Activated CD8-positive, alpha-beta memory T cell treated with anti-CD3 and anti-CD28 coated beads for 24 hours (primary cell): Measurements from ENCODE around the gene MST1.
"Not testable (repeated sequence)": the region's sequence is repeated elsewhere in the genome, so short reads cannot be mapped to it uniquely, and the experiment has no call there.

Experiments used
- DNase-seq: peaks from one replicate; pipeline ENCODE4 v3.0.0-alpha.2; 2020

The MST1 gene

DNA sequence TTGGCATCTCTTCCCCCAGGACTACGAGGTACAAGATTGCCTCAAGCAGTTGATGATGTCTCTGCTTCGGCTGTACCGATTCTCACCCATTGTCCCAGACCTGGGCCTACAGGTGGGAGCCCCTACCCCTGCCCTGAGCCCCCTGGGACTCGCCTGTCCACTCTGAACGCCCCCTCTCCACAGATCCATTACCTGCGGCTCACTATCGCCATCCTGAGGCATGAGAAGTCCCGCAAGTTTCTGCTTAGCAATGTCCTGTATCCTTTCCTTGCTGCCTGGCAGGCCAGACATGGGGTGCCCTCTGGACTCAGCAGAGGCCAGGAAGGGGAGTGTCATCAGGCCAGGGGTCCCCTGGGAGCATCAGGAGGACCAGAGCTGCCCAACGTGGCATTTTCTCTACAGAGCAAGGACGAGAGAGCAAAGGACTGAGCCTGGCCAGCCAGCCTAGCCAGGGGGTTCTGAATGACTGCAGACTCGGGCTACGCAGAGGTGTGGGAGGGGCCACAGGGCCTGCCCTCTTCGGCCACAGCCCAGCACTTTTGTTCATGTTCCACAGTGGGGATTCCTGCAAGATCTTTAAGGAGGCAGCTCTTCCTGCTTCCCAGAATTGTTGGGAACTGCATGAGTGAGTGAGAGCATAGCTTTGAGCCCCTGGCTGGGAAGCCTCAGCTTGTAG is 11.3 kb upstream of the MST1 start:
- DNase-seq, result no peak

DNA sequence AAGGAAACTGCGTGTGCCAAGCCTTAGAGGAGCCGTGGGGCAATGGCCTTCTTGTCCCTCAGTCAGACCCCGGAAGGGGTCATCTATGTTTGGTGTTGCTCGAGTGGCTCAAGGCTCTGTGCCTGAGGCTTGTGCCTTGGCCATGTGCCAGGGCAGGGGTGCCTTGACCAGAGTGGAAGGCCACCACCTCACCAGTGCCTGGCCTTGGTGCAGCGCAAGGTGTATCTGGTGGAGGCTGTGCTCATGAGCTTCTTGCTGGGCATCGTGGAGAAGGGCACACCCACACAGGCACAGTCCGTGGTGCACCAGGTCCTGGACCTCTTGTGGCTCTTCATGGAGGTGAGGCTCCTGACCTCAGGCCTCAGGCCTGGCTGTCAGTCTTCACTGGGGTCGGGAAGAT is 10.7 kb upstream of the MST1 start:
- no peak for DNase-seq

DNA sequence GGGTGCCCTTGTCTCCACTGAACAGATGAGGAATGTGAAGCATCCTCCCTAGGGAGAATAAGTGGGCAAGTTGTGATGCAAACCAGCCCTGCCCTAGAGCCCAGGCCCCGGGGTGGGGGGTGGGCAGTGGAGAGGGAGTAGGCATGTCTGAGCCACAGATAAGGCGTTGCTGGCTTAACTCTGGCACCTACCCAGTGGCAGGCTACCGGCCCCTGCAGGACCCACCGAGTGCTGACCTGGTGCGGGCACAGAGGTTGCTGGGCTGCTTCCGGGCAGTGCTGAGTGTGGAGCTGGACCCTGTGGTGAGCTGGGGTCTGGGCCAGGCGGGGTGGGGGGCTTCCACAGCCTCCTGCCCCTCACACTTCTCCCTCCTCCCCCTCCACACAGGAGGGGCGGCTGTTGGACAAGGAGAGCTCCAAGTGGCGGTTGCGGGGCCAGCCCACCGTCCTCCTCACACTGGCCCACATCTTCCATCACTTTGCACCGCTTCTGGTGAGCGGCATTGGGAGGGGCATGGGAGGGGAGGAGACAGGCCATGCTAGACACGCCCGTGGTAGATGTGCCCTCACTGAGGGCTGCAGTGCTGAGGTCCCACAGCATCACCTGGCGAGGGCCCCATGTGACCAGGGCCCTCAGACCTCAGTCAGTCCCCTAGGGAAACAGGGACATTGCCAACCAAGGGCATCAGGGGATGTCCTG is 10.2 kb upstream of the MST1 start:
- DNase-seq, result no peak

DNA sequence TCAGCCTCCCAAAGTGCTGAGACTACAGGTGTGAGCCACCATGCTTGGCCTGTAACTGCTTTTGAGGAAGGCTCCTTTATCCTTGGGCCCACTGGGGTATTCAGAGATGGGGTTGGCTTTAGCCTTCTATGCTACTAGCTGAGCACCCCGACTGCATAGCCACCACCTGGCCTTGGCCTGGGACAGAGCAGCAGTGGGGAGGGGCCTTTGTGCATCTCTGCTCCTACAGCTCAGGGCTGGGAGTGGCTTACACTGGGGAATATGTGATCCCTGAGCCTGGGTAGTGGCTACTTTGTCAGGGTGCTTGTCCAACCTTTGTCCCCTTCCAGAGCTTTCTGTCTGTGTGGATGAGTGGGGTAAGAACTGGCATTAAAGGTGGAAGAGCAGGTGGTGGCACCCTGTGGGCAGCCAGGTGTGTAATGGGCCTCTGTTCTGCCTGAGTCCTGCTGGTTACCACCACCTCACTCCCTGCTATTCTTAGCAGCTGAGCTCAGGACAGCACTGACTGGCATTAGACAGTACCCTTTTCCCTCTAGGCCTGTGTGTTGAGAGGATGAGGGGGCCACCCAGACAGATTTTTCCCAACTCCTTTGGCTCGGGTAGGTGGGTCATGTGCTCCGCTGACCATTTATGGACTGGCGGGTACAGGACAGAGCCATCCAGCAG is 6.2 kb upstream of the MST1 start:
- not testable (repeated sequence) for DNase-seq

DNA sequence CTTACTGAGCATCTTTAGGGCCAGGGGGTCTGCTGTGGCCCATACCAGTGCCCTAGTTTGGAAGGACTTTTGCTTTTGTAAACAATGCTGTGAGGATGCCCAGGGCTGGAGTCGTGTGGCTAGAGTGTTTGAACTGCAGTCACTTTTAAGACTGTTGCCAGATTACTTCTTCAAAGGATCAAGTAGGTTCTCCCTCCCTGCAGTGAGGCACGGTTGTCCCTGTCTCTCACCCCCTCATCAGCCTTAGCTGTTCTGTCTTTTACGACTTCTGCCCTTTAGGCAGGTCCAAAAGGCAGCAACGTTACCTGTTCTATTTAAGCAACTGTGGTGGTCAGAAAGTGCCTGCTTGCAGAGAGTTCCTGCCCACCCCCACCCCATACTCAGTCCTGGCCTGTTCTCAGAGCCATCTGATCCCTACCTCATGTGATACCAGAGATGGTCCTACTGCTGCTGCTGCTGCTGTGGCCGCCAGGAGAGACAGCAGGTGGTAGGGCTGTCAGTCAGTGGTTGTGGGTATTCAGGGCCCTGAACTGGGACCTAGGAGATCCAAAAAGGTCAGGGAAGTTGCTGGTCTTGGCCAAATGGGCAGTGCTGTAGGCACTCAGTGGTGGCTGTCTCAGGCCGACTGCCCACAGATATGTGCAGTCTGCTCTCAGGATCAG is 5.3 kb upstream of the MST1 start:
- DNase-seq, result not testable (repeated sequence)

DNA sequence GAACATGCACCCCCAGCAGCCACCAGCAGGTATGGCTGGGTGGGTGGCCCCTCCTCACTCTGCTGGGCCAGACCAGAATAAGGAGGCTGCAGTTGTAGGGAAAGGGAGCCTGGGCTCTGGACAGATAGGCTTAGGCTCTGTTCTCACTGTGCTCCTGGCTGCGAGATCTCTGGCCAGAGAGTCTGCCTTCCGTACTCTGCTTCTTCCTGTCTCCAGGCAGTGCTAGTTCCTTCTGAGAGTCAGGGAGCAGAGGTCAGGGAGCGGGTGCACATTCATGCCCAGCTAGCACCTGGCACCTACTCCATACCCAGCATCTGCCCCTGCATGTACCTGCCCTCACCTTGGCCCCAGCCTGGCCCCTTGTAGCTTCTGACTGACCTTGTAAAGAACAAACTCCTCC is 2.2 kb upstream of the MST1 start:
- not testable (repeated sequence) for DNase-seq

DNA sequence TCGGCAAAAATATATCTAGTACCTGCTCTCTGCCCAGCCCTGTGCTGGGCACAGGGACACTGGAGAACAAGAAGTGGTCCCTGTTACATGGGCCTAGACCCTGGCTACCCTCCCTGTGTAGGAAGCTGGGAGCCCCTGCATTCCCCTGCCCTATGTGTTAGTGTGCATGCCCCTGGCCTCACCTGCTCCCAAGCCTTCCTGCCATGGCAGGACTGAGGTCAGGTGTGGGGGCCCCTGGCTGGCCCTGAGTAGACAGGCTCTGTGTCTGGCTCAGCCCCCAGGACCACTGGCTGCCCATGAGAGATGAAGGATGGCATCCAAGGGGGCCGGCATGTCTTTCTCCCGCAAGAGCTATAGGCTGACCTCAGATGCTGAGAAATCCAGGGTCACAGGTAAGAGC is 1.6 kb upstream of the MST1 start:
- not testable (repeated sequence) for DNase-seq

DNA sequence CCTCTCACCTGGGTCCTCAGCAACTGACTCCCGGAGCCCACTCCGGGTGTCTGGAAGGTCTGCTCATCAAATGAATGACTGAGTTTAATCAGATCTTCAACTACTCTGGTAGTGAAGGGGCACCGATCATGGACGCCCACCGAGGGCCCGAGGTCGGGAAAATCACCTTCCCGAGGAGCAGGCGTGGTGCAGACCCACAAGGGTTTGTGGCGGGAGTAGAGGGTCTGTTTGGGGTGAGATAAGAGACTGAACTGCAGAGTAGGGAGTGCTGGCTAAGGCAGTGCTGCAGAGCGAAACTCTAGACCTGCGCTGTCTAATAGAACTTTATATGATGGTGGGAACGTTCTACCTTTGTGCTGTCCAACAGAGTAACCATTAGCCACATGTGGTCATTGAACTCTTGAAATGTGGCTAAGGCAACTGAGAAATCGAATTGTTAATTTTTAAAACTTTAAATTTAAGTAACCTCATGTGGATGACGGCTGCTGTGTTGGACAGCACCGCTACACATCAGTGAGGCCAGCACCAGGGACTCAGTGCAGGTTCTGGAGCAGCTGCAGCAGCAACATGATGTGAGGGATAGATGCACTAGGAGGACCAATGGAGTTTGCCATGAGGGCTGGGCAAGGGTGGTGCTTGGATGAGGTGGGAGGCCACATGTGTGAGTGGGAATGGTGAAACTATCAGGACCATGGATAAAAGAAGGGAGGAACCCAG is 792 bp upstream of the MST1 start:
- not testable (repeated sequence) for DNase-seq

DNA sequence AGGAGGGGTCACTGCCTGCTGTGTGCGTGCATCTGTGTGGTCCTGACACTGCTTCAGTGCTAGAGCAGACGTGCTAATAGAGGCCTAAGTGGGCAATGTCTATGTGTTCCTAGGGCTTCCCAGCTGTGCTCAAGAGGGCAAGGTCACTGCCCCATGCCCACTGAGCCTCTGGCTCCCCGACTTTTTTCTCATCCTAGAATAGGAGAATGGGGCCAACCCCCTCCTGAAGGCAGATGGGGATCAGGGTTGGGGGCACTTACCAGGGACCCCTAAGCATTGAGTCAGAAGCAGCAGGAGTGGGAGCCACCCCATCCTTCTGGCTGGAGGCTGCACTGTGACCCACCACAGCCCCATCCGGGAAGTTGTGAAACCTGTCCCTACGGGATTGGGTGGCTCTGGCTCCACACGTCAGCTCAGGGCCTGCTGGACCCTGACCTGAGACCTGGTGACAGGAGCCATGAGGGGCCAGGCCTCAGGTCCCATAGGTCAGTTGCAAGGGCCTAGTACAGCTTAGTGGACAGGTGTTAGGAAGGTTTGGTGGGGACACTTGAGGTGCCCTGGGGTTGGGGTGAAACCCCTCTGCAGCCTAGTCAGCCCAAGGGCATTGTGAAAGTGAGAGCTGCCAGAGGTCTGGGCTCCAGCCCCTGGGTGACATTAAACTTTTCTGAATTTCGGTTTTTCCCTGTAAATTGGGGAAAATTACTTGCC is 782 bp downstream of the MST1 start:
- DNase-seq, result not testable (repeated sequence)

DNA sequence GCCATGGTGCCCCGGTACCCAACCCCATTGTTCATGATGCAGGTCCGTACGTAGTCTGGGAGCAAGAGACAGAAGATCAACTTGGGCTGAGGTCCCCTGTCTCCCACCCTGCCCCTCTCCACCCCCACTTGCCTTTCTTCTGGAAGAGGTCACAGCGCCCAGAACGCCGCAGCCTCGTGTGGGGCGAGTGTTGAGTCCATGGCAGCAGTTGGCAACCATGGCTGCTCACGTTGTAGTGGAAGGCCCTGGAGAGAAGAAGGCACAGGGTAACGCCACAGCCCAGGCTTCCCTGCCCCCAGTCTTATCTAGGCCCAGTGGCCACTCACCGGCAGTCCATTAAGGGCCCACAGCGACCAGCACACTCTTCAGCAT is 1.9 kb downstream of the MST1 start:
- DNase-seq, result not testable (repeated sequence)

DNA sequence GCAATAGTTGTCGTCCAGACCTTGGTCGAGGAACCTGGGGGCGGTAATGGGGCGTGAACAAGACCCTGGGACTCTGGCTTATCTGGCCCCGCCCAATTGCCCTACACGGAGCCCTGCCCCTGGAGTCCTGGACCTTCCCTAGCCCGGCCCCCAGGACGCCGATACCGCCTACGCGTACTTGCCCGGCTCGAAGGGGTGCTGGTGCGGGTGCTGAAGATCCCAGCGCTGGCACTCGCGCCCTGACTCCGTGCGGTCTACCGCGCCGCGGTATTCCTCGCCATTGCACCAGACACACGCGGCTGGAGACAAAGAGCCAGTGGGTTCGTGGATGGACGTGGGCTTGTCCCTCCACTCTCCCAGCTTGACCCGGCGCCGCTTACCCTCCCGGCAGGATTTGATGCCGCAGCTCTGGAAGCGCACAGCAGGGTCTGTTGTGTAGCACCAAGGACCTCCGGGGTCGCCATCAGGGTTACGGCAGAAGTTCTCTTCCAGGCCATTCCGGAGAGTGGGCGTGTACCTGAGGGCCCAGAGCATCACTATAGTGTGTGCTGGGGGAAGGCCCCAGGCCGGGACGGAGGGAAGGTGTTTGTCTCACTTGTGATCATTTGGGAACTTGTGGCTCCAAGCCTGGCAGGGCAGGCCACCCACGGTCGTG is 2.4 kb downstream of the MST1 start:
- DNase-seq, result peak; percentile 79

DNA sequence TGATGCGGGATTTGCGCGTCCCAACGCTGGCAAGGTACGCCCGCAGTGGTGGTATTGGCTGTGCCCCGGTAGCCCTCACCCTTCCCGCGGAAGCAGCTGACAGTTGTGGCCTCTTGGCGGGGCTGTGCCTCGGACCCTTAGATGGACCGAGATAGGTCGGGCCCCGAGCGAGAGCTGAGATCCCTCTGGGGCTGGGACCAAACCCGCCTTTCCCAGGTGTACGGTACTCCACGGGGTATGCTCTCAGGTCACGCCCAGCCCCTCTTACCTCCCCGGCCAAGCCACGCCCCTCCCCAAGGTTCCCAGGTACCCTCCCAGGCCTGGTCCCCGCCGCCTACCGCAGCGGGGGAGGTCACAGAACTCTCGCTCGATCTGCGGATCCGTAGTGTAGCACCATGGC is 2.9 kb downstream of the MST1 start:
- peak; percentile 77 for DNase-seq

DNA sequence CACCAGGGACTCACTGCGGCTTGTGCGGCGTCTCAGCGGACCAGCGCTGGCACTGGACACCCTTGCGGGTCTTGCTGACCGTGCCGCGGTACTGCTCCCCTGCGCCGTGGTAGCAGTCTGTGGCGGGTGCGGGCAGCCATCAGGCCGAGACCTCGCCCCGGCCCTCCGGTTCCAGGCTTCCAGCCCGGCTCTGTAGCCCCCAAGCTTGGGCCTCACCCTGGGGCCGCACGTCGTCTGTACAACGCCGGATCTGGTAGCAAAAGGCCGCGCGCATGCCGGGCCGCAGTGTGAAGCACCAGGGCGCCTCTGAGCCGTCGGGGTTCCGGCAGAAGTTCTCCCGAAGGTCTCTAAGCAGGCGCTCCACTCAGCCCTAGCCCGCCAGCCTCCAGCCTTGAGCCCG is 3.4 kb downstream of the MST1 start:
- not testable (repeated sequence) for DNase-seq

DNA sequence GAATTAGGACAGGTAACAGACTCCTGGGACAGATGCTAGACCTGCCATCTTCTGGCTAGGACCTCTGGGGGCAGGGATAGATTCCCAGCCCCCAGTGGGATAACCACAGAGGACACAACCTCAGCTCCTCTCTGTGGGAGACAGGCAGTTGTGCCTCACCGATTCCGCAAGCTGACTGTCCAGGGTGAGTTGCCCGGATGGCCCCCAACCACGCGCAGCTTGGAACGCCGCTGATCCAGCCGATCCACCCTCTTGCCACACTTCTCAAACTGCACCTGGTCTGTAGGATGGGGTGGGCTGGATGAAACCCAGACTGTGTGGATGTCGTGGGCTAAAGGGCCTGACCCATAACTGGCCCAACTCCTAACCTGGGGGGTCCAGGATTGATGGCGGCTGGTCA is 4.2 kb downstream of the MST1 start:
- DNase-seq, result not testable (repeated sequence)

DNA sequence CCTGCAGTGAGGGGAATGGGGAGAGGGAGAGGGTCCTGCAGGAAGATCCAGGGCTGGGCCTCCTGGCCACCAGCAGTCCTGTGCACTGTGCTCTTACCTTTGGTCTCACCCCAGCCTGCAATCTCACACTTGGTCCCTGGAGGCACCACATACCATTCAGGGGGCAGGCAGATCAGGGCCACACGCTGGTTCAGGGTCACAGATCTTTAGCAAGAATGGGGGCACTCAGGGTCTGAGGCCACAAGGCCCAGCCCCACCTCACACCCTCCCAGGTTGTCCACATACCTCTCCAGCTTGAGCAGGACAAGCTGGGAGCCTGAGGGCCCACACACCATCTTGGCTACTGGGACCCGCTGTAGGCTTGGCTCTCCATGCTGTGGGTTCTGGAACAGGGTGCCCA is 4.8 kb downstream of the MST1 start:
- DNase-seq, result not testable (repeated sequence)

DNA sequence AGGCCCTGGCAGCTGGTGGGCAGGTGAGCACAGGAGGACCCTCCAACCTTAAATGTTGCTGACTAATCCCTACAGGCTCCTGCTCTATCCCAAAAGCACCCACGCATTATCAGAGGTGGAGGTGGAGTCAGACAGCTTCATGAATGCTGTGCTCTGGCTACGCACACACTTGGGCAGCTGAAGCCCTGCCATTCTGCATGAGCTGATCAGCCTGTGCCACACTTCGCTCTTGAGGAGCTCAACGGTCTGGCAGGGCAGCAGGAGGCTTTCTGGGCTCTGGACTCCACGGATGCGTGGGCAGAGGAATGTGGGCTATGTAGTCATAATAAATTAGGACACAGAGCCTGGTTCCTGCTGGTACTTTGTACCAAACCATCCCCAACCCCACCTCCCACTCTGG is 6.1 kb downstream of the MST1 start:
- no peak for DNase-seq

DNA sequence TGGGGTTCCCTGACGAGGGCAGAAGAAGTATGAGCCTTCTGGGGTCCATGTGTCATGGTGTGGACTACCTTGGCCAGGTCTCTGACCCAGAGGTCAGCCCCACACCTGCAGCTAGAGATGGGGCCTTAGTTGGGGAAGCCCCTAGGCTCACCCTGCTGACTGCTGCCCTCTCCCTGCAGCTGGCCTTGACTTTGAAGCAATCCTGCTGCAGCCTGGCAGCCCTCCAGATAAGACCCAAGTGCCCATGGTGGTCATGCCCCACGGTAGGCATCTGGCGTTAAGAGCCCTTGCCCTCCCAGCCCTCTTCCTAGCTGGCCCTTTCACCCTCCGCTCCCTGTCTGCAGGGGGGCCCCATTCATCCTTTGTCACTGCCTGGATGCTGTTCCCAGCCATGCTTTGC is 7.7 kb downstream of the MST1 start:
- no peak for DNase-seq

DNA sequence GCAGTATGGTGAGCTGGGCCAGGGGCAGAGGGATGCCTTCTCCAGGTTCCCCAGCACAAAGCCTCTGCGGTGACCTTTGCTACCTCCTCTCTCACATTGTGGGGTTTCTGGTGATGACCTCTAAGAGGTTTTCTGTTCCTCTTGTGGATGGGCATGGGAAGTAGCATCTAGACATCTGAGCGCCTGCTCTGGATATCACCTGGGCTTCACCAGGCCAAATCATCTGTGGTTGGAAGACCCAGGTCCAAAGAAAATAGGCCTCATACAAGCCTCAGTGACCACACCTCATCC is 8.1 kb downstream of the MST1 start:
- DNase-seq, result no peak

DNA sequence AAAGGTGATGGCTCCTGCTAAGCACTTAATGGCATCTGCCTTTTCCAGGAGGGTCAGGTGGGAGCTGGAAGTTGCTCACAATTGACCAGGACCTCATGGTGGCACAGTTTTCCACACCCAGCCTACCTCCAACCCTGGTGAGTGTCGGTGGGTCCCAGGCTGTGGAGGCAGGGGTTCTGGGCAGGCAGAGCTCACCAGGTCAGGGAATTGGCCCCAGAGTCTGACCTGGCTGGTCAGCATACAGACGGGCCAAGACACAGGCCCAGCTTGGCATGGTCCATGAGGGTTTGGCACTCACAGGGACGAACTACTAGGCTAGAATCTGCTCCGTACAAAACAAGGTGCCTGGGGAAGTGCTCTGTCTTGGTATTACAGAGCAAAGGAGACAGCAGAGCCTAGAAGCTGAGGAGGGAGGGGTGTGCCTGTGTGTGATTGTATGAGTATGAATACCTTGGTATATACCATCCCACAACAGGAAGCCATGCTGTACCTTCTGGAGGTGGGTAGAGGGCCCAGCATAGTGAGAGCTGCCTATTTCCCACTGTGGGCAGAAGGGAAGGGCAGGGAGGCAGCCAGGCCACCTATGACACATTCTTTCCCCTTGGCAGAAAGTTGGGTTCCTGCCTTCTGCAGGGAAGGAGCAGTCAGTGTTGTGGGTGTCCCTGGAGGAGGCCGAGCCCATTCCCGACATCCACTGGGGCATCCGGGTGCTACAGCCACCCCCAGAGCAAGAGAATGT is 8.6 kb downstream of the MST1 start:
- no peak for DNase-seq

DNA sequence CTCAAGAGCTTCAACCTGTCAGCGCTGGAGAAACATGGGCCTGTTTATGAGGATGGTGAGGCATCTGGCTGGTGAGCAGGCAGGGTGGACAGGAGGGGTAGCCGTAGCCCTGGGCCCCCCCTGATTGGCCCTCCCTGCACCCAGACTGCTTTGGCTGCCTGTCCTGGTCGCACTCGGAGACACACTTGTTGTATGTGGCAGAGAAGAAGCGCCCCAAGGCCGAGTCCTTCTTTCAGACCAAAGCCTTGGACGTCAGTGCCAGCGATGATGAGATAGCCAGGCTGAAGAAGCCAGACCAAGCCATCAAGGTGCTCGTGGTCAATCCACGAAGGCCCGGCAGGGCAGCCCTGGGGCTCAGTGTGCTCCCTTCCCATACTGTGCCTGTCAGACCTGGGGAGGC is 13.4 kb downstream of the MST1 start:
- DNase-seq, result no peak

DNA sequence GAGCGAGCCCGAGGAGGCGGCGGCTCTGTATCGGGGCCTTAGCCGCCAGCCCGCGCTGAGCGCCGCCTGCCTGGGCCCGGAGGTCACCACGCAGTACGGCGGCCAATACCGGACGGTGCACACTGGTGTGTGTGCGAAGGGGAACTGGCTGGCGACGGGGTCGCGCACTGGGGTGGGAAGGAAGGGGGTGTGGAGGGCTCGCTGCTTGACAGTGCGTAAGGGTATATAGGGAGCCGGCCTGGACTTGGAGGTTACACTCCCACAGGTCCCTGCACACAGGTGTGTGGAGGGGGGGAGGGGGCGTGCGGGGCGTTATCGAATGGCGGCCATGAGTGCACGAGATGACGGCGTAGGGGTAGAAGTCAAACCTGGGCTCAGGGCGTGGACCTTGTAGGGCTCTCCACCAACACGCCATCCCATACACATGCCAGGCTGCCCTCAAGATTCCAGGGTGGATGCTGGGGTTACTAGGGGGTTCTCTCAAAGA is 14.7 kb downstream of the MST1 start:
- no peak for DNase-seq
